HepG2 (cell line): Measurements from ENCODE around the gene CAMTA1. TPM values are rescaled to one million over a fixed set of nuclear protein-coding genes. Genes with fewer than 3 reads are reported as not detected.

Source experiments
- ATAC-seq: fragments of 200-7000 bp; cut with Tn5 transposase; 3 replicates; pipeline ENCODE4 v1.9.1; 2020; ENCODE audit warnings: mild to moderate bottlenecking, moderate library complexity
- BruUV-seq: library from RNA; stranded (reverse); fragments of 400-500 nt; replicated peaks from 2 replicates; lab custom pipeline; 2021; lab: Mats Ljungman, UMichigan
- CTCF ChIA-PET: fragments of 300-600 bp; formaldehyde crosslinking; extraction: SDS; loops from one replicate; lab custom pipeline; 2021; ENCODE audit warnings: low total read pairs, inconsistent platforms, low intra/inter-chr PET ratio; lab: Yijun Ruan, JAX
- POLR2A ChIA-PET: fragments of 350-600 bp; sonication (Branson Sonifier 250); formaldehyde crosslinking; loops from one replicate; lab custom pipeline; 2020; ENCODE audit warnings: antibody characterized with exemption, inconsistent platforms; lab: Yijun Ruan, JAX
- DNase-seq: peaks from one replicate; pipeline ENCODE4 v3.0.0-alpha.2; 2015; ENCODE audit warnings: low spot score
- FAIRE-seq: peaks from 3 replicates; lab custom pipeline; 2011; peaks lifted over from hg19 to GRCh38; lab: Jason Lieb, UNC
- H2AFZ ChIP-seq: one replicate; pipeline ENCODE4 v1.6.1; 2011; ENCODE audit warnings: low read length, inconsistent platforms
- H3K27ac ChIP-seq: fragments of 300-600 bp; 3 replicates; pipeline ENCODE4 v1.8.0; 2011; ENCODE audit warnings: mixed run types, mild to moderate bottlenecking, mixed read lengths, low read length, inconsistent platforms; ENCODE audit not compliant: insufficient read depth; ENCODE audit errors: extremely low read length
- H3K27me3 ChIP-seq, 2 experiments: fragments of 200-600 bp in 1 of 2; 2 replicates in 1 of 2; 3 replicates in 1 of 2; pipeline versions ENCODE4 v1.6.0 to v1.8.0; 2011; ENCODE audit warnings: low read length in 2 of 2, mild to moderate bottlenecking in 2 of 2, moderate library complexity in 2 of 2, inconsistent platforms in 1 of 2; ENCODE audit not compliant: insufficient read depth in 2 of 2, control insufficient read depth in 1 of 2
- H3K36me3 ChIP-seq, 2 experiments: fragments of 200-600 bp in 1 of 2; replicated peaks in 1 of 2; 2 replicates in 1 of 2; 3 replicates in 1 of 2; pipeline versions ENCODE4 v1.5.1 to v1.8.0; 2011; ENCODE audit warnings: low read length in 2 of 2, inconsistent platforms in 1 of 2; ENCODE audit not compliant: insufficient read depth in 2 of 2, control insufficient read depth in 1 of 2
- H3K4me1 ChIP-seq: 2 replicates; pipeline ENCODE4 v1.5.1; 2012; ENCODE audit warnings: low read length, inconsistent platforms; ENCODE audit not compliant: insufficient read depth
- H3K4me2 ChIP-seq: 2 replicates; pipeline ENCODE4 v1.6.0; 2011; ENCODE audit warnings: low read depth, low read length, inconsistent platforms
- H3K4me3 ChIP-seq, 3 experiments: fragments of 200-600 bp in 1 of 3; sonication (generic), shearing (Covaris generic) in 1 of 3; replicated peaks in 1 of 3; 2 replicates each; pipeline ENCODE4 v1.5.1; 2011 to 2016; ENCODE audit warnings: low read length in 3 of 3, inconsistent platforms in 2 of 3, low read depth in 2 of 3, mild to moderate bottlenecking in 2 of 3, control low read depth in 1 of 3, mixed read lengths in 1 of 3; ENCODE audit not compliant: insufficient read depth in 1 of 3
- H3K79me2 ChIP-seq: one replicate; pipeline ENCODE4 v1.6.1; 2011; ENCODE audit warnings: low read length, inconsistent platforms; ENCODE audit not compliant: insufficient read depth
- H3K9ac ChIP-seq: 2 replicates; pipeline ENCODE4 v1.6.0; 2011; ENCODE audit warnings: mild to moderate bottlenecking, low read depth, low read length, inconsistent platforms; ENCODE audit not compliant: insufficient read depth
- H3K9me3 ChIP-seq: 2 replicates; pipeline ENCODE4 v1.5.1; 2012; ENCODE audit warnings: mild to moderate bottlenecking, low read length
- H4K20me1 ChIP-seq: 2 replicates; pipeline ENCODE4 v1.6.0; 2011; ENCODE audit warnings: inconsistent platforms, mild to moderate bottlenecking, low read length, moderate library complexity; ENCODE audit not compliant: insufficient read depth
- CC2D1A ChIP-seq: sonication (generic); formaldehyde crosslinking; IDR thresholded peaks from 2 replicates; pipeline ENCODE4 v1.8.1; 2023; ENCODE audit warnings: mild to moderate bottlenecking, missing genetic modification reagents
- FOSL1 ChIP-seq: sonication (generic); formaldehyde crosslinking; IDR thresholded peaks from 2 replicates; pipeline ENCODE4 v1.9.0; 2021; ENCODE audit warnings: missing genetic modification reagents, borderline replicate concordance
- HDAC1 ChIP-seq: sonication (generic); formaldehyde crosslinking; IDR thresholded peaks from 2 replicates; pipeline ENCODE4 v1.5.1; 2020; ENCODE audit warnings: mild to moderate bottlenecking, missing genetic modification reagents
- HHEX ChIP-seq: IDR thresholded peaks from 2 replicates; pipeline ENCODE4 v1.6.1; 2016; ENCODE audit warnings: control low read depth
- PAF1 ChIP-seq: IDR thresholded peaks from 2 replicates; pipeline ENCODE4 v1.6.1; 2016; ENCODE audit warnings: missing genetic modification reagents, missing compliant biosample characterization
- POLR2G ChIP-seq: fragments of 200-400 bp; formaldehyde crosslinking; IDR thresholded peaks from 2 replicates; pipeline ENCODE4 v1.6.1; 2018; ENCODE audit warnings: mild to moderate bottlenecking, low read depth, low read length, moderate library complexity
- SCMH1 ChIP-seq: sonication (generic); formaldehyde crosslinking; IDR thresholded peaks from 2 replicates; pipeline ENCODE4 v1.9.0; 2021; ENCODE audit warnings: missing genetic modification reagents, mild to moderate bottlenecking, borderline replicate concordance
- YY1 ChIP-seq: IDR thresholded peaks from 2 replicates; pipeline ENCODE4 v1.6.1; 2011; ENCODE audit warnings: low read length, low read depth, moderate library complexity, mild to moderate bottlenecking; ENCODE audit not compliant: insufficient read depth, insufficient replicate concordance
- ZFP37 ChIP-seq: sonication (generic); formaldehyde crosslinking; IDR thresholded peaks from 2 replicates; pipeline ENCODE4 v1.4.0; 2020; ENCODE audit warnings: missing genetic modification reagents, borderline replicate concordance
- ZNF792 ChIP-seq: IDR thresholded peaks from 2 replicates; pipeline ENCODE4 v1.6.1; 2016
- WGBS: methylation state at CpG from one replicate; pipeline ENCODE4 v1.1.6; 2017; ENCODE audit warnings: low lambda C conversion rate; 5-methylcytosine and 5-hydroxymethylcytosine counted together
- in situ Hi-C: cut with HindIII; loops from 2 replicates; pipeline ENCODE4 v1.10.0; 2017; ENCODE audit warnings: low pct_unique_long_range_greater_than_20kb; ENCODE audit not compliant: extremely low pct_ligation_motif_present
- intact Hi-C: fragments of 100-400 bp; cut with micrococcal nuclease; formaldehyde crosslinking; loops from one replicate; pipeline ENCODE4 v1.10.0; 2022; ENCODE audit not compliant: unreplicated experiment
- polyA plus RNA-seq, 8 experiments: library from polyadenylated mRNA; depleted of rRNA in 3 of 8; stranded (reverse) in 7 of 8; unstranded in 1 of 8; fragments of >200 nt; fragmentation: Illumina TruSeq in 4 of 8; extraction: Trizol in 4 of 8; gene quantifications; 2 replicates each; pipeline versions ENCODE4 v1.2.1 to v1.2.3, GENCODE V29; 2011 to 2016; ENCODE audit warnings: low read depth in 4 of 8, missing spikeins in 1 of 8, mixed read lengths in 1 of 8; ENCODE audit not compliant: insufficient read depth in 1 of 8
- total RNA-seq, 5 experiments: library from RNA; depleted of rRNA; stranded (reverse); fragments of >200 nt; fragmentation: Illumina TruSeq; extraction: Trizol; gene quantifications; 2 replicates each; pipeline ENCODE4 v1.2.3, GENCODE V29; 2016; ENCODE audit warnings: low read depth in 1 of 5
- TF ChIP-seq, protein P1 (sequence below): sonication (generic); formaldehyde crosslinking; IDR thresholded peaks from 2 replicates; pipeline ENCODE4 v1.5.0; 2020; ENCODE audit warnings: missing genetic modification reagents, mild to moderate bottlenecking, borderline replicate concordance
- TF ChIP-seq, protein P2 (sequence below): sonication (generic); formaldehyde crosslinking; IDR thresholded peaks from 2 replicates; pipeline ENCODE4 v1.4.0; 2020; ENCODE audit warnings: mild to moderate bottlenecking, missing genetic modification reagents

CAMTA1 gene
- total and polyA plus RNA-seq, 2 of the 13 experiments (the other 11 are each of a cell fraction or from before 2014, with no cell fraction given) = 25.0 to 36.4 TPM

DNA sequence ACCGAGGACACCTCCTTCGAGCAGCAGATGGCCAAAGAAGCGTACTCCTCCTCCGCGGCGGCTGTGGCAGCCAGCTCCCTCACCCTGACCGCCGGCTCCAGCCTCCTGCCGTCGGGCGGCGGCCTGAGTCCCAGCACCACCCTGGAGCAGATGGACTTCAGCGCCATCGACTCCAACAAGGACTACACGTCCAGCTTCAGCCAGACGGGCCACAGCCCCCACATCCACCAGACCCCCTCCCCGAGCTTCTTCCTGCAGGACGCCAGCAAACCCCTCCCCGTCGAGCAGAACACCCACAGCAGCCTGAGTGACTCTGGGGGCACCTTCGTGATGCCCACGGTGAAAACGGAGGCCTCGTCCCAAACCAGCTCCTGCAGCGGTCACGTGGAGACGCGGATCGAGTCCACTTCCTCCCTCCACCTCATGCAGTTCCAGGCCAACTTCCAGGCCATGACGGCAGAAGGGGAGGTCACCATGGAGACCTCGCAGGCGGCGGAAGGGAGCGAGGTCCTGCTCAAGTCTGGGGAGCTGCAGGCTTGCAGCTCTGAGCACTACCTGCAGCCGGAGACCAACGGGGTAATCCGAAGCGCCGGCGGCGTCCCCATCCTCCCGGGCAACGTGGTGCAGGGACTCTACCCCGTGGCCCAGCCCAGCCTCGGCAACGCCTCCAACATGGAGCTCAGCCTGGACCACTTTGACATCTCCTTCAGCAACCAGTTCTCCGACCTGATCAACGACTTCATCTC lies 879.1 kb downstream of the CAMTA1 start:
- H2AFZ ChIP-seq = no peak overlapping the region
- TF ChIP-seq HDAC1 = no peak
- no peak for TF ChIP-seq ZFP37 (CRISPR knock-in tag)
- TF ChIP-seq YY1 = no peak
- no peak for TF ChIP-seq SCMH1 (CRISPR knock-in tag)
- no peak for TF ChIP-seq FOSL1 (CRISPR knock-in tag)
- no peak for TF ChIP-seq POLR2G
- no peak for TF ChIP-seq HHEX
- TF ChIP-seq, protein P1, sequence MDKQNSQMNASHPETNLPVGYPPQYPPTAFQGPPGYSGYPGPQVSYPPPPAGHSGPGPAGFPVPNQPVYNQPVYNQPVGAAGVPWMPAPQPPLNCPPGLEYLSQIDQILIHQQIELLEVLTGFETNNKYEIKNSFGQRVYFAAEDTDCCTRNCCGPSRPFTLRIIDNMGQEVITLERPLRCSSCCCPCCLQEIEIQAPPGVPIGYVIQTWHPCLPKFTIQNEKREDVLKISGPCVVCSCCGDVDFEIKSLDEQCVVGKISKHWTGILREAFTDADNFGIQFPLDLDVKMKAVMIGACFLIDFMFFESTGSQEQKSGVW = no peak
- TF ChIP-seq PAF1 (CRISPR knock-in tag) = no peak
- TF ChIP-seq, protein P2, sequence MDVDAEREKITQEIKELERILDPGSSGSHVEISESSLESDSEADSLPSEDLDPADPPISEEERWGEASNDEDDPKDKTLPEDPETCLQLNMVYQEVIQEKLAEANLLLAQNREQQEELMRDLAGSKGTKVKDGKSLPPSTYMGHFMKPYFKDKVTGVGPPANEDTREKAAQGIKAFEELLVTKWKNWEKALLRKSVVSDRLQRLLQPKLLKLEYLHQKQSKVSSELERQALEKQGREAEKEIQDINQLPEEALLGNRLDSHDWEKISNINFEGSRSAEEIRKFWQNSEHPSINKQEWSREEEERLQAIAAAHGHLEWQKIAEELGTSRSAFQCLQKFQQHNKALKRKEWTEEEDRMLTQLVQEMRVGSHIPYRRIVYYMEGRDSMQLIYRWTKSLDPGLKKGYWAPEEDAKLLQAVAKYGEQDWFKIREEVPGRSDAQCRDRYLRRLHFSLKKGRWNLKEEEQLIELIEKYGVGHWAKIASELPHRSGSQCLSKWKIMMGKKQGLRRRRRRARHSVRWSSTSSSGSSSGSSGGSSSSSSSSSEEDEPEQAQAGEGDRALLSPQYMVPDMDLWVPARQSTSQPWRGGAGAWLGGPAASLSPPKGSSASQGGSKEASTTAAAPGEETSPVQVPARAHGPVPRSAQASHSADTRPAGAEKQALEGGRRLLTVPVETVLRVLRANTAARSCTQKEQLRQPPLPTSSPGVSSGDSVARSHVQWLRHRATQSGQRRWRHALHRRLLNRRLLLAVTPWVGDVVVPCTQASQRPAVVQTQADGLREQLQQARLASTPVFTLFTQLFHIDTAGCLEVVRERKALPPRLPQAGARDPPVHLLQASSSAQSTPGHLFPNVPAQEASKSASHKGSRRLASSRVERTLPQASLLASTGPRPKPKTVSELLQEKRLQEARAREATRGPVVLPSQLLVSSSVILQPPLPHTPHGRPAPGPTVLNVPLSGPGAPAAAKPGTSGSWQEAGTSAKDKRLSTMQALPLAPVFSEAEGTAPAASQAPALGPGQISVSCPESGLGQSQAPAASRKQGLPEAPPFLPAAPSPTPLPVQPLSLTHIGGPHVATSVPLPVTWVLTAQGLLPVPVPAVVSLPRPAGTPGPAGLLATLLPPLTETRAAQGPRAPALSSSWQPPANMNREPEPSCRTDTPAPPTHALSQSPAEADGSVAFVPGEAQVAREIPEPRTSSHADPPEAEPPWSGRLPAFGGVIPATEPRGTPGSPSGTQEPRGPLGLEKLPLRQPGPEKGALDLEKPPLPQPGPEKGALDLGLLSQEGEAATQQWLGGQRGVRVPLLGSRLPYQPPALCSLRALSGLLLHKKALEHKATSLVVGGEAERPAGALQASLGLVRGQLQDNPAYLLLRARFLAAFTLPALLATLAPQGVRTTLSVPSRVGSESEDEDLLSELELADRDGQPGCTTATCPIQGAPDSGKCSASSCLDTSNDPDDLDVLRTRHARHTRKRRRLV = no peak
- no peak for TF ChIP-seq CC2D1A (CRISPR knock-in tag)
- TF ChIP-seq ZNF792 (CRISPR knock-in tag) = no peak
- TF ChIP-seq, all 625 proteins: peak for 0
- Histone ChIP-seq H3K9ac (no peak overlapping the region), H3K27ac (no peak overlapping the region), H4K20me1 (no peaks in the 10 kb centered on the region), H3K36me3 (no peaks in the 10 kb centered on the region), H3K4me2 (no peak overlapping the region), H3K79me2 (no peaks in the 10 kb centered on the region), H3K4me3 (no peak overlapping the region), H3K27me3 (peaks cover 0 to 28% of the 10 kb centered on the region in 2 experiments; a peak in 3 of 5 replicates), H3K4me1 (peaks cover 15% of the 10 kb centered on the region), H3K9me3 (no peaks in the 10 kb centered on the region)
- FAIRE-seq (no peak), ATAC-seq (no peak), DNase-seq (no peak)
- 89% methylated on average over 19 of the region's 48 CpGs for WGBS
- intact Hi-C loops (no loop called here), in situ Hi-C loops (loop anchor here (5.0 to 25.0 kb wide), 2 partner anchors 198 to 238 kb away; partner anchors contain the start of gene UTS2)
- BruUV-seq = no TSS peak
- POLR2A ChIA-PET = interaction anchor here (1.2 kb wide), 1 partner anchor 88 kb away, joined by 3 read pairs; no protein-coding TSS in a partner anchor
- CTCF ChIA-PET = no interaction called here
